Ovary (tissue), 3 donors: ENCODE measurements around the gene ERP44.

Experiments used
- CTCF ChIP-seq, 3 donors: fragments of 450-650 bp in 2 of 3; fragments of 200-600 bp in 1 of 3; IDR thresholded peaks; one replicate each; pipeline versions ENCODE4 v1.5.1 to v1.8.0; 2016 to 2022; ENCODE audit warnings: antibody characterized with exemption in 3 of 3, mild to moderate bottlenecking in 1 of 3
- EP300 ChIP-seq: sonication (generic); formaldehyde crosslinking; IDR thresholded peaks from one replicate; pipeline ENCODE4 v1.6.1; 2017; ENCODE audit warnings: antibody characterized with exemption
- donor health status: DM: no; HTN: no; CAD: no.

GRCh38 chr9:99948896-99949295, 149.9 kb downstream of the ERP44 start:
- no peak for TF ChIP-seq EP300
- TF ChIP-seq CTCF (IDR thresholded peaks at IDR 0.05), result no peak
